ENCODE measurements around the gene UBTD1. TPM values are rescaled to one million over a fixed set of nuclear protein-coding genes. Genes with fewer than 3 reads are reported as not detected.

Gene UBTD1
- polyA plus RNA-seq, 3 donors, result 17.2 to 20.0 (median 19.0) TPM

GRCh38 chr10:97573021-97573420, 74.3 kb downstream of the UBTD1 start:
- H2AFZ ChIP-seq (ENCODE audit: insufficient read depth, low read depth, low read length, poor library complexity, severe bottlenecking), result no peak overlapping the region
- no peak for TF ChIP-seq CTCF (IDR thresholded peaks at IDR 0.05)
- H3K36me3 ChIP-seq (replicated peaks in 1 of 2; ENCODE audit: control insufficient read depth in 1 of 2, insufficient read depth in 2 of 2, low read length in 2 of 2), result peaks cover 25 to 41% of the 10 kb centered on the region in 2 donors
- DNase-seq, result no peak
- no peaks in the 10 kb centered on the region for H3K79me2 ChIP-seq (ENCODE audit: insufficient read depth, low read length)
- H3K9me3 Mint-ChIP-seq, result no peaks in the 10 kb centered on the region
- H4K20me1 ChIP-seq (ENCODE audit: insufficient read depth, low read length), result peaks cover 4% of the 10 kb centered on the region
- no peak overlapping the region for H3K27ac Mint-ChIP-seq
- no peak overlapping the region for H3K4me3 Mint-ChIP-seq
- H3K4me3 ChIP-seq (replicated peaks in 1 of 3; ENCODE audit: low read depth in 2 of 3, low read length in 3 of 3), result no peak overlapping the region
- WGBS (ENCODE audit: insufficient coverage), result no CpG with 5 or more reads among the region's 2 CpGs
- H3K36me3 Mint-ChIP-seq, result peaks cover 24 to 38% of the 10 kb centered on the region in 2 donors
- intact Hi-C loops (cut with micrococcal nuclease), result loop anchor here in 1 of 2 donors (10.0 kb wide), 2 partner anchors 92 to 162 kb away; partner anchors contain the start of gene ZFYVE27
- H3K4me2 ChIP-seq (replicated peaks; ENCODE audit: extremely low read depth, low read length, poor library complexity, severe bottlenecking), result no peak overlapping the region
- no peaks in the 10 kb centered on the region for H3K4me1 ChIP-seq (ENCODE audit: control insufficient read depth in 1 of 2, insufficient read depth in 2 of 2, low read length in 2 of 2)
- no peak overlapping the region for H3K9ac ChIP-seq (ENCODE audit: insufficient read depth, low read length, poor library complexity, severe bottlenecking)
- H3K9me3 ChIP-seq (replicated peaks in 1 of 2; ENCODE audit: control insufficient read depth in 1 of 2, insufficient read depth in 1 of 2, low read length in 2 of 2), result no peaks in the 10 kb centered on the region
- peaks cover 2 to 7% (median 6%) of the 10 kb centered on the region in 3 donors for H3K27me3 Mint-ChIP-seq (ENCODE audit: low read depth in 3 of 3)
- H3K27me3 ChIP-seq (ENCODE audit: control insufficient read depth in 2 of 2, insufficient read depth in 2 of 2, low read length in 2 of 2), result no peaks in the 10 kb centered on the region
- no peak overlapping the region for H3K27ac ChIP-seq (ENCODE audit: low read depth in 1 of 2, low read length in 2 of 2)
- no peaks in the 10 kb centered on the region for H3K4me1 Mint-ChIP-seq

GRCh38 chr10:97573672-97574071, 74.9 kb downstream of the UBTD1 start:
- intact Hi-C loops (cut with micrococcal nuclease), result loop anchor here in 1 of 2 donors (10.0 kb wide), 2 partner anchors 91 to 161 kb away; partner anchors contain the start of gene ZFYVE27
- peaks cover 4% of the 10 kb centered on the region for H4K20me1 ChIP-seq (ENCODE audit: insufficient read depth, low read length)
- H3K36me3 ChIP-seq (replicated peaks in 1 of 2; ENCODE audit: control insufficient read depth in 1 of 2, insufficient read depth in 2 of 2, low read length in 2 of 2), result peaks cover 21 to 34% of the 10 kb centered on the region in 2 donors
- no peaks in the 10 kb centered on the region for H3K79me2 ChIP-seq (ENCODE audit: insufficient read depth, low read length)
- Mint-ChIP-seq H3K4me1 (no peaks in the 10 kb centered on the region), H3K27me3 (ENCODE audit: low read depth in 3 of 3) (peaks cover 6 to 14% (median 13%) of the 10 kb centered on the region in 3 donors), H3K27ac (no peak overlapping the region), H3K36me3 (peaks cover 20 to 31% of the 10 kb centered on the region in 2 donors), H3K4me3 (no peak overlapping the region), H3K9me3 (no peaks in the 10 kb centered on the region)
- no CpG with 5 or more reads among the region's 2 CpGs for WGBS (ENCODE audit: insufficient coverage)
- H2AFZ ChIP-seq (ENCODE audit: insufficient read depth, low read depth, low read length, poor library complexity, severe bottlenecking), result no peak overlapping the region
- H3K9me3 ChIP-seq (replicated peaks in 1 of 2; ENCODE audit: control insufficient read depth in 1 of 2, insufficient read depth in 1 of 2, low read length in 2 of 2), result no peaks in the 10 kb centered on the region
- H3K27me3 ChIP-seq (ENCODE audit: control insufficient read depth in 2 of 2, insufficient read depth in 2 of 2, low read length in 2 of 2), result peaks cover 0 to 6% of the 10 kb centered on the region in 2 donors
- H3K27ac ChIP-seq (ENCODE audit: low read depth in 1 of 2, low read length in 2 of 2), result no peak overlapping the region
- H3K9ac ChIP-seq (ENCODE audit: insufficient read depth, low read length, poor library complexity, severe bottlenecking), result no peak overlapping the region
- no peaks in the 10 kb centered on the region for H3K4me1 ChIP-seq (ENCODE audit: control insufficient read depth in 1 of 2, insufficient read depth in 2 of 2, low read length in 2 of 2)
- no peak overlapping the region for H3K4me3 ChIP-seq (replicated peaks in 1 of 3; ENCODE audit: low read depth in 2 of 3, low read length in 3 of 3)
- H3K4me2 ChIP-seq (replicated peaks; ENCODE audit: extremely low read depth, low read length, poor library complexity, severe bottlenecking), result no peak overlapping the region
- no peak for DNase-seq
- TF ChIP-seq CTCF (IDR thresholded peaks at IDR 0.05), result no peak
